Inflammatory macrophage treated with lipopolysaccharide for 4 hours (primary cell): ENCODE results near the gene PRPH.
A peak's percentile ranks its signal among the peaks of the same experiment; 100 is the strongest.

Experiments used
- DNase-seq: peaks from one replicate; pipeline ENCODE4 v3.0.0-alpha.2; 2020

The PRPH gene

DNA sequence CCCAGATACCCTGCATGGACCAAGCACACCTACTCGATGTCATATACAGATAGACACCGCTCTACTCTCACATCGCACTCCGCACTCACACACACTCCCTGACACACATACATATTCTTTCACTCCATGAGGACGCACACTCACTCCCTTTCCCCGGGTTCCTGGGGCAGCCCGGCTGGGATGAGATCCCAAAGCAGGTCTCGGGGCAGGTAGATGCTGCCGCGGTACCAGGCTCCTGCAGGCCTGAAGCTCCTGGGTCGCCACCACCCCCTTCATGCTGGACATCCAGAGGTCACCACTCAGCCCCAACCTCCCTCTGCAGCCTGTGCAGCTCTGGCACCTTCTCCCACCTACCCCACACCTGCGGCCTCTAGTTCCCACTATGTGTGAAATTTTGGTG lies 39.7 kb downstream of the PRPH start:
- no peak for DNase-seq

DNA sequence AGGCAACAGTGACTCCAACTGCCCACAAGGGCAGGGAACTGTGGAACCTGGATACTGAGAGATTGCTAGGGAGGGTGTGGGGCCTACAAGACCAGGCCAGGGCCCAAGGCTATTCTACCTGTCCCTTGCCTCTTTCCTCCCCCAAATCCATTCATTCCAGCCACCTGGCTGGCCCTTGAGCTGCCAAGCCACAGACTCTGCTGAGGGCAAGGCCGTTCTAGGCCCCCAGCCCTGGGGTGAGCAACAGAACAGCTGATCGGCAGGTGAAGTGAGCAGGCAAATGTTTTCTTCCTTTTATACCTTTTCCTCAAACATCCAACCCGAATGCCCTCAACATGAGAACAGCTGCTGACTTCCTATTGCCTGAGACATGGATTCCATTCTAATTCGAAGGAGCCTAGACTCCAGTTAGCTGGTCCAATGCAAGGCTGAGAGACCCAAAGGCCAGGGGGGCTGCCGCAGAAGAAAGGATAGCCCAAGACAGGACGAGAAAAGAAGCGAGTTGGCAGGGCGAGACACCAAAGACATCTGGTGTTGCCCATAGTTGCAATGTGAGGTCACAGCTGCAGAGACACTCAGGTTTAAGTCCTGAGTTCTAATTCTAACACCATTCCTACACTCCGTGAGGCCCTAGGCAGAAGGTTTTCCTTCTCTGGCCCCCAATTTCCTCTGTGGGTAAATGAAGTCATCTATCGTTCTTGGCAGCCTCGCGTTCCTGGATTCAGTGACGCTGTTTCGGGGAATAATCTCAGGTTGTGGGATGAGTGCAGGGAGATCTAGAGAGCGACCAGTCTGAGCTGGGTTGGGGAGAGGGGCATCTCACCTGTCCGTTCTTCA lies 40.4 kb downstream of the PRPH start:
- DNase-seq: no peak

DNA sequence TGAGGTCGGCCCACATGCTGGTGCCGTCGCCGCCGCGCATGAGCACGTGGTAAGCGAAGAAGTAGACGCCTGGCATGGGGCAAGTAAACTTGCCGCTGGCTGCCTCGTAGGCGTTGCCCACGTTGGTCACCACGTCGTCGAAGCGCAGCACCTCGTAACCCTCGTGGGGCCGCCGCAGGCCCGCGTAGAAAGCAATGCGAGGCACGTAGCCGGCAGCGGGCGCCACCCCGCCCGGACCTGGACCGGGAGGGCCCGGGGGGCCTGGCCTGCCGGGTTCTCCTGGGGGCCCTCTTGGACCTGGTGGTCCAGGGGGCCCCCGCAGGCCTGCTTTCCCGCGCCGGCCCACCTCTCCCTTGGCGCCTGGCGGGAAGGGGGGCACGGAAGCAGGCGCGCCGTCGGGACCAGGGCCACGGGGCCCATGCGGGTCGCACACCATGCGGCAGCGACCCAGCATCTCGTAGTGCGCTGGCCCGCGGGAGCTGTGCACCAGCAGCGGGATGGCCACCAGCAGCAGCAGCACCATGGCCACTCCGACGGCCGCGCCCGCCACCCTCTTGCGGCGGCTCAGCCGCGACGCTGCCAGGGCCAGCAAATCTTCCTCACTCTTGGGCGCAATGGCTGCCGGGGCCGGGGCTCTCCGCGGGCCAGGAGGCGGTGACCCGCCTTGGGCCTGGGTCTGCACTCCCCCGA lies 41.2 kb downstream of the PRPH start:
- DNase-seq: no peak

DNA sequence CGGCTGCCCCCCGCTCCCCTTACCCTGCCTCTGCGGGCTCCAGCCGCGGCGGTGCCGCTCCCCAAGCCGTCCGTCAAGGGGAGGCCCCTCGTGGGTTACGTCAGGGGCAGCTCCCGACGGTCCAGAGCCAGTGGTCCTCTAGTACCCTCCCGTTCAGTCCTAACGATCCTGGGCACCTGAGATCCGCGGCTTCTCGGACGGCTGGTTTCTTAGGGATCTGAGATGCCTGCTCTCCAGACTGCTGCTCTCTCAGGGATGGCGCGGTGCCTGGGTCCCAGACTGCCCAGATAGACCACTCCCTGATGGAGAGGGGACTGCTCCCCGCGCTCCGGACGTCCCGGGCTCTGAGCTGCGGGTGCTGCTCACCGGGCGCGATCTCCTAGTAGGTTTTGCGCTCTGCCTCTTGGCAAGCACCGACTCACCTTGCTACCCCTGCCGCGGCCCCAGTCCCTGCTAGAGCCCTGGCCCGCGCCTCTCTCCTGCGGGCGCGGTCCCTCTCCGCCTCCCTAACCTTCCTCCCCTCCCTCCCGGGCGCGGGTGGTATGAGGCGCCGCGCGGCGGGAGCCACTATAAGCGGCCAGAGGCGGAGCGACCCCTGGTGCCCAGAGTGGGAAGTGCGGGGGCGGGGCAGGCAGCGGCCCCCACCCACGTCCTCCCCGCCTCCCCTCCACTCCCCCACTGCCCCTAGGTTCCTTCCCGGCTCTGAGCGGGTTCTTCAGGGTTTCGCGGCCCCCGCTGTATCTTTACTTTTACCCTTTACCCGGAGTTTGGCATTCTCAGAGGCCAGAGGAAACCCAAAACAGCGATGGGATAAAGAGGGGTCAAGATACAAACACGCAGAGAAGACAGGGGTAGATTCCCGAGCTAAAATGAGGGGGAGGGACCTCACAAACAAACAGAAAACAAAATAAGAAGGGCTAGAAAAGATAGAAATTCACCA lies 42.0 kb downstream of the PRPH start, which contains the start of gene C1QL4:
Gene C1QL4 (minus strand): TSS at position 544 of the 940 bp plus-strand sequence. CDS start 711 bp downstream, outside the sequence.
- DNase-seq: peak; percentile 60

DNA sequence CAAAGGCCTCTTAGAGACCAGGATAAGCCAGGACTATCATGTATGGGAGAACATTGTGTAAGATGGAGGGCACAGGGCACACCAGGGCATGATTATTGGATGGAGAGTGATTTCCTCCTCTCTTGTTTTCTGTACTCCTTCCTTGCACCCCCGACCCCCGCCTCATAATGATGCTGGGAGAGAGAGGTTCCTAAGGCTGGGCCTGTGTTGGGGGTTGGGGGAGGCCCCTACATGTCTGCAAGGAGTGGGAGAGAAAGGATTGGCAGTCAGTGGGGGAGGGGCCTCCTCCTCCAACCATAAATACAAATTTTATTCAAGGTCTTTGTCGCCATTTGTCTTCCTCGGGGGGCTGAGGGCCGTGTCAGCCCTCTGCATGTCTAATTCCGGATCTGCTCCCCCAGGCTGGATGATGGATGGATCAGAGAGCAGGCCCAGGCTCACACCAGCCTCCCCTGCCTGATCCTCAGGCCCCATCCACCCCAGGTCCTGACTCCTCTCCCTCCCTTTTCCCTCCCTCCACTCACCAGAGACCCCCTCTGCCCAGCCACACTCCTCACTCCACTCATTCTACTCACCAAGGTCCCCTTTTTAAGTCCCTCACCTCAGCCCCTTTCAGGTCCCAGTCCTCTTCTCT lies 44.0 kb downstream of the PRPH start:
- no peak for DNase-seq

DNA sequence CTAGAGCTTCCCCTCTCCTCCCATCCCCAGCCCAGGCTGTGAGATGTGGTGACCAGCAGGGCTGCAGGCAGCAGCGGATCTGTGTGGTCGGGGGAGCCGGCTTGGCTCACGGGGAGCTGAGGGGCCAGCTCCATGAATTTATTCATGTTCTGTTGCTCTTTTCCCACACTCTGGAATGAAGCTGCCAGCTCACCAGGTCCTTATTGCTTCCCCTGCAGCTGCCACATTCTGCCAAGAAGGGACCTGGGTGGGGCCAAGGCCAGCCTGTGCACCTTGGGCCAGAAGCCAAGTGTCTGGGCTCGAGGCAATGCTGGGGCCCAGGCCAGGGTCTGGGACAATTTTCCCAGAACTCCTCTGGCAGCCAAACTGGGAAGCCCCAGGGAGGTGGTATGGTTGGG lies 44.5 kb downstream of the PRPH start:
- no peak for DNase-seq

DNA sequence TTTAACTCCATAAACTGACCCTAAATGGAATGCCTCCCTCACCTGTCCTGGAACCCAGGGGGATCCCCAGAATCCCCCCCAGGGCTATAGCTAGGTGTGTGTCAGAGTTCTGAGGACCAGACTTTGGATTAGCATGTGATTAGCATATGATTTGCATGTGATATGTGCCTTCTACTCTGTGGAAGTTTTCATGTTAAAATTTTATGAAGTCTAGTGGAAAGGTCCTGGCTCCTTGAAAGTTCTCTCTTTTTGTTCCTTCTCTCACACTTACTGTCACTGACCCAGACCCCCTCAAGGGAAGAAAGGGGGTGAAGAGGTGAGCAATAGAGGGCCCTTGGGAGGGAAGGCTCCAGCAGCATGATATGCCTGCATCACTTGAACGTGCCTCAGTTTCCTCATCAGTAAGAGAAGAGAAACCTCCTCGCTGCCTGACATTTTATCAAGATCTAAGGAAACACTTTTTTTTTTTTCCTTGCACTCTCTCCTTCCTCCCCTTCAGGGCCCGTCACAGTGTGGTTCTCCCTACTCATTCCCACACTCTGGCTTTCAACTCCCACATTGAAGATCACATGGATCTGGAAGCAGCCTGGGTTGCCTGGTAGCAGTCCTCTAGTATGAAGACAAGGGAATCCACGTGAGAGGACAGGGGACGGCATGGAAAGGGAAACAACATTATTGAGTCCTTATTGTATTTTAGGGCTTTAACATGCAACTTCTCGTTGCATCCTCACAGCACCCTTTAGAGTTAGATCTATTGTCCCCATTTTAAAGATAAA lies 45.3 kb downstream of the PRPH start:
- DNase-seq: no peak

DNA sequence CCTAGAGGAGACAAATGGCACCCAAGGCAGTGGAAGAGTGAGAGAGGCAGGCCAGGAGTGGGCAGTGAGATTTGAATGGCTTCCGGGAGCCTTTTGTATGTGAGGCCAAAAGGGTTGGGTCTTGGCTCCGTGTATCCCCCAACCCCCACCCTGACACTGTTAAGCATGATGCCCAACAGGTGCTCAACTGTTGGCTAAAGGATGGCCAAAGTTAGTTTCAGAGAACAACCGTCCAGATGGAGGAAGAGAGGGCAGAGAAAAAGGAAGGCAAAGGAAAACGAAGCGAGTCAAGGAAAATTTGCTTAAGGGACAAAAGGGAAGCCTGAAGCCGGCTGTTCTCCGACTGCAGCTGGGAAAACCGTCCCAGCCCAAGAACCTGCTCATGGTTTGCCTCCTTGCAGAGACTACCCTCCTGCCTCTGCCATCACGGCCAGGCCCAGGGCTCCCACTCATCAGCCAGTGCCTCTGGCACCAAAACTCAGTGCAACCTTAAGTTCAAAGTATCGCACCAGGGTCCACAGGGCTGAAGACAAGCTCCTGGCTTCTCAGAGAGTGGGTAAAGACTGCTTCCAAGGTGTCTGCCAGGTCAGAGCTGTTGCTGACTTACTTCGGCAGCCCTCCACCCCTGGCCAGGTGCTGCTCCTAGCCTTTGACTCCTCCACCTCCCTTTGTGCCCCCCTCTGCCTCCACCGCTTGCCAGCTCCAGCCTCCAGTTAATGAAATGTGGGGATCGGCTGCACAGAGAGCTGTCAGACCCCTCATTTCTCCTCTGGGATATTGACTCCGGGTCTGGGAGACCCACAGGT lies 46.2 kb downstream of the PRPH start:
- DNase-seq: no peak

DNA sequence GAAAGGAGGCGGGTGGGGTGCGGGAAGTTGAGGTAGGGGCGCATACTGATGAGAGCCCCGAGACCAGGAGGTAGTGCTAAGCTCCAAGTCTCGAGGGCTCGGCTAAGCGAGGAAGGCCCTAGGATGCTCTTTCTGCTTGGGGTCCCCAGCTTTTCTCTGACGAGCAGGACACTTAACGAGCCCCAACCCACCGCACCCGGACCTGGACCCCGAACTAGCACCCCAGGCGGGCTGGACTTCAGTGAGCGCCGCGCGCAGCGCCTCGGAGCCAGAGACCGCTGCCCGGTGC lies 46.8 kb downstream of the PRPH start:
- DNase-seq: no peak

DNA sequence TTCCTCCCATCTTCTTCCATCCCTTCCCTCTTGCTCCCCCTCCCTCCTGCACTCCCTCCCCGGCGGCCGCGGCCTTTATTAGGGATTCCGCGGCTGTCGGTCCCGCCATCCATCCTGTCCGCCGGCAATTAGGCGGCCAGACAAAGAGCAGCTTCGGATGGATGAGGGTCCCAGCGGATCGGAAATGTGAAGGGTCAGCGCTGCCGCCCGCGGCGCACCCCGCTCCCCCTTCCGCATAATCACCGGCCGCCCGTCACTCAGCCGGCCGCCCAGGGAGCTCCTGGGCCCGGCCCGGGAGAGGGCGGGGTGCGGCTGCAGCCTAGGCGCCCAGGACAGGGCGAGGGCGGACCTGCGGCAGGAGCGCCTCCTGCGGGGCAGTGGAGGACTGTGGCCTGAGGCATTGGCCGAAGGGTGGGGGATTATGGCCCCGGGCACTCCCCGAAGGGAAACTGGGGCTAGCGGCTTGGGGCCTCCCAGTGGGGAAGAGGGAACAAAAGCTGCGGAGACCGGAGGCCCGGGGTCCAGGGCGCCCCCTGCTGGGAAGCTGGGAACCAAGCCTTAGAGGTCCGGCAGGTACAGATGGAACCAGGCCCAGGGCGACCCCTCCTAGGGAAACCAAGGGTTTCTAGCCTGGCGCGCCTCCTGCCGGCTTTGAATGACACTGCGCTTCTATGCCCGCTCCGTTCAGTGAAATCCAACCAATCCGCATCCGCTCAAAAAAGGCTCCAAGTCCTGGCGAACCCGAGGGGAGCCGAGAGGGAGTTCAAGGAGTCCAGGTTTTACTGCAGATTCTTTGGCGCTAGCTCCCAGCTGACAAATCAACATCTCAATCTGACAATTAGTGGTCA lies 47.3 kb downstream of the PRPH start:
- DNase-seq: peak; percentile 70

DNA sequence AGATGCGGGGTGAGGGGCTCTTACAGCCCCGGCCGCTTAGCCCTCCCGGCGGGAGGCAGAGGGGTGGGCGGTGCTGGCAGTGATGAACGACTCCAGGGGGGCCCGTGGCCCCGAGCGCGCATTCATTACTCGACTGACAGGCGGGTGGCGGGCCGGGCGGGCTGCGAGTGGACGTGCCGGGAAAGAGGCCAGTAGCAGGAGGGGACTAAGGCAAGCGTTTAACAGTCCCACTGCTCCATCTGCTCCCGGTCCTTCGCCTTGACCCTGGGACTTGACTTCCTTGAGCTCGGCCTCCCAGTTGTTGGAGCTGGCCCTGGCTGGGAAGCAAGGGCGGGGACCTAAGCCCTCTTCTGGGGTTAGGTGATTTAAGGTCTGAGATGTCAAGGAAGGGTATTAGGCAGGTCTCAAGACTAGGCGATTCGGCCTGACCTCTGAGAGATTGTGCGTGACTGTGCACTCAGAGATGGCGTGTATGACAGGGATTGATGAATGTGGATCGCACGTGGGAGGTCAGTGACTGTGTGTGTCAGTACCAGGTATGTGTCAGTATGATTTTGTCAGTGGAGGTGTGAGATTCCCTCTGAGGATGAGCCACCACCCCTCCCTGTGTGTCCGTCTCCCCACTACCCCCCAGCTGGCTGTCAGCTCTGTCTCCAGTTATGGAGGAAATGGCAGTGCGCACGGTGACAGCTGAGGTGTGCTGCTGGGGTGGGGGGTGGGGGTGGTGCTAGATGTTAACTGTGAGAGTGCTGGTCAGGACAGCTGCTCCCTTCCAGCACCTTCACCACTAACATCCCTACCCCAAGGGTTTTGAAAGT lies 48.2 kb downstream of the PRPH start:
- no peak for DNase-seq

DNA sequence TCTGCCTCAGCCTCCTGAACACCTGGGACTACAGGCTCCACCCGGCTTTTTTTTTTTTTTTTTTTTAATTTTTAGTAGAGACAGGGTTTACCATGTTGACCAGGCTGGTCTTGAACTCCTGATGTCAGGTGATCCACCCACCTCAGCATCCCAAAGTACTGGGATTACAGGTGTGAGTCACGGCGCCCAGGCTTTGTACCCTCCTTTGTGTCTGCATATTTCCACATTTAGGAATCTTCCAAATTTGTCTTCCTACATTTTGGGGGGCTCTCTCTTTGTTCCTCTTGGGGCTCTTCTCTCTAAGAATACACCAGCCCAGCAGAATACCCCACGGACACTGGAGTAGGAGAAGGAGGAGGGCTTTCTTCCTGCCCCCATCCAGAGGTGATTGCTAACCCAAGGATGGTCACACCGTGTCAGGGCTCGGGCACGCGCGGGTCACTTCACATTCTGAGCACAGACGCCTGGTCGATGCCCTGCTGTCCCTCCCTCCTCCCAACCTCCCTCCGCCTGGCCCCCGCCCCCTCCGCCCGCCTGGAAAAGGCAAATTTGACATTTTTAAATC lies 49.6 kb downstream of the PRPH start:
- DNase-seq: no peak

DNA sequence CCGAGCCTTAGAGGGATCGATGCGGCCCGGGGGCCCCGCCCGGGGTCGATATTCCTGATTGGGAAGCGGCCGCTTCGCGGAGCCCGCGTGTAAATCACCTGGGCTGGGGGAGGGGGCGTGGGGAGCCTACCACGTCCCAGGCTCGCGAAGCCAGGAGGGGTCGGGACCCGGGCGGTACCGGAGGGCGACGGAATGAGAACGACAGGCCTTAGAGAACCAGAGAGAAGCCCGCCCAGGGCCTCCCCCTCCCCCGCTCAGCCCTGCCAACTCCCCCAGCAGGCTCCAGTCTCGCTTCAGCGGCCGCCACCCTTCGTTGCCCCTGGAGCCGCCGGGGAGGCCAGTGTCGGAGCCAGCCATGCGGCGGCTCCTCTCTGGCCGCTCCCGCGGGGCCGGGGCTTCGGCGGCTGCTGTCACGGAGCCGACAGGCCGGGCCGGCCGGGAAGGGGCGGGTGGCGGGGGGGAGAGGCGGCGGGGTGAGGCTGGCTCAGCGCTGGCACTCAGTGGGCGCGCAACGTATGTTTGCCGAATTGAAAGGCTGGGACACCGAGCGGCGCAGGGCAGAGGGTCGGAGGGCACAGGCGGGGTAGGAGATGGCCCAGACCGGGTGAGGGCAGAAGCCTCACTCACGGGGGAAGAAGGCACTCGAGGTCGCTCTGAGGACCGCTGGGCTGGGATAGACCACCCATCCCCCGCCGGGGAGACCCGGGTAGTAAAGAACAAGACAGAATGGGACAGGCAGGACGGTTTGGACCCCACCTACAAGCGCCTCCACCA lies 50.3 kb downstream of the PRPH start:
- no peak for DNase-seq

DNA sequence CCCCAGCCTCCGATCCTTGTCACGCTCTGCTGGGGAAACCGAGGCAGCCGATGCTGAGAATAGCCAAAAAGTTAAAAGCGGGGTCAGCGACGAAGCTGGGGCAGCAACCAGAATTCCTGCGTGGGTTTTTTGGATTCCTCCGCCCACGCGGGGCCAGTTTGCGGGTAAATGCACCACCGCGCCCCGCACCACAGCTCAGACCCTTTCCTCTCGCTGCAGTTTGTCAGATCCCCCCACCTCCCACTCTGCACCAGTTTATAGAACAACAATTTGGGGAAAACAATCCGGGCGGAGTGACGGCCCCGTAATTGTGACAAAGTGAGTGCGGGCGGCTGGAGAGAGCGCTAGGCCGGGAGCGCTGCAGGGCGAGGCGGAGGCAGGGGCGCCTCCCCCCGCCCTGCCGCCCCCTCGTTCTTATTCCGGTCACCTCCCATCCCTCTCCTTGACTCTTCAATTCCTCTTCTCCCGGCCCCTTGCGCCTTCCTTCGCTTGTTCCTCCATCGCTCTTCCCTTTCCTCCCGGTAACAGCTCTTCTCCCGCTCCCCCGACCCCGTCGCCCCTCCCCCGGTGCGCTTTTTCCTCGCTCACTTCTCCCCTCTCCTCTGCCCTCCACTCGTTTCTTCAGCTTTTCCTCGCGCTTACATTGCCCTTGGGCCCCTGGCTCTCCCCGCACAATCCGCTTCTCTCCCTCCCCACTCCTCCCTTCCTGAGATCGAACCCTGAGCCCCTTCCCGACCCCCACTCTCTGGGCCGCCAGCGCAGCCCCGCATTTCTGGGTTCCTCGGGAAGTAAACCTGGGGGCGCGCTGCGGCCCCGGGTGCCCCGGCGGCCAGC lies 51.1 kb downstream of the PRPH start:
- DNase-seq: no peak

DNA sequence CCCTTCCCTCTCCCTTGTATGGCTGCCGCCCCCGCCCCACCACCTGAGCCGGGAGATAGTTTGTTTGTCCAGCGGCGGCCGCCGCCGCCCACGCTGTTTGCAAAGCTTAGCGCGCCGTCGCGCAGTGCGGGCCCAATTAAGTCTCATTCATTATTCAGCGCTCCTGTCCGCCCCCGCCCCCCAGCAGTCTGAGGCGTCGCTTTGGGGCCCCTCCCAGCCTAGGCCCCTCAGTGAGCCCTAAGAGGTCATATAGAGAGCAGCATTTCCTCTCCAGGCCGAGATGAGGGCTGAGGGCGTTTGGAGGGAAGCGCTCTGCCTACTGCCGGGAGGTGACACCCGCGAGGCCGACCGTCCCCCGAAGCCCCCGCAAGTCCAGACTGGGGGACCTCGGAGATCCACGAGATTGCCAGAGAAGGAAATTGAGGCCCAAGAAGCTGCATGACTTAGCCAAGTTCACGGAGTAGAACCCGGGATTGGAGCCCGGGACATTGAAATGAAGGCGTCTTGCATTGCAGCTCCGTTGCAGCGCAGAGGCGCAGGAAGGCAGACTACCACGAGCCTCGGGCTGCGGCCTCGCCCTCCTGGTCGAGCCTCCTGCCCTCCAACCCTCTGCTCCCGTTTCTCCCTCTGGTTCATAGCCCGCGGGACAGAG lies 51.8 kb downstream of the PRPH start, which contains the start of gene DNAJC22:
Gene DNAJC22 (plus strand): TSS at position 230 of the 652 bp plus-strand sequence. CDS start 1,985 bp downstream, outside the sequence.
- no peak for DNase-seq
